GM12801 (cell line): ENCODE measurements around the gene GMPR2.

Experiments
- CTCF ChIP-seq: IDR thresholded peaks from one replicate; pipeline ENCODE4 v1.5.1; 2011; ENCODE audit warnings: control low read depth; ENCODE audit not compliant: insufficient read length; ENCODE audit errors: extremely low read depth

GMPR2 gene

GRCh38 chr14:24233538-24233866 lies 773 bp downstream of the GMPR2 start:
- TF ChIP-seq CTCF = no peak

GRCh38 chr14:24234095-24235005 lies 1.6 kb downstream of the GMPR2 start:
- no peak for TF ChIP-seq CTCF

DNA sequence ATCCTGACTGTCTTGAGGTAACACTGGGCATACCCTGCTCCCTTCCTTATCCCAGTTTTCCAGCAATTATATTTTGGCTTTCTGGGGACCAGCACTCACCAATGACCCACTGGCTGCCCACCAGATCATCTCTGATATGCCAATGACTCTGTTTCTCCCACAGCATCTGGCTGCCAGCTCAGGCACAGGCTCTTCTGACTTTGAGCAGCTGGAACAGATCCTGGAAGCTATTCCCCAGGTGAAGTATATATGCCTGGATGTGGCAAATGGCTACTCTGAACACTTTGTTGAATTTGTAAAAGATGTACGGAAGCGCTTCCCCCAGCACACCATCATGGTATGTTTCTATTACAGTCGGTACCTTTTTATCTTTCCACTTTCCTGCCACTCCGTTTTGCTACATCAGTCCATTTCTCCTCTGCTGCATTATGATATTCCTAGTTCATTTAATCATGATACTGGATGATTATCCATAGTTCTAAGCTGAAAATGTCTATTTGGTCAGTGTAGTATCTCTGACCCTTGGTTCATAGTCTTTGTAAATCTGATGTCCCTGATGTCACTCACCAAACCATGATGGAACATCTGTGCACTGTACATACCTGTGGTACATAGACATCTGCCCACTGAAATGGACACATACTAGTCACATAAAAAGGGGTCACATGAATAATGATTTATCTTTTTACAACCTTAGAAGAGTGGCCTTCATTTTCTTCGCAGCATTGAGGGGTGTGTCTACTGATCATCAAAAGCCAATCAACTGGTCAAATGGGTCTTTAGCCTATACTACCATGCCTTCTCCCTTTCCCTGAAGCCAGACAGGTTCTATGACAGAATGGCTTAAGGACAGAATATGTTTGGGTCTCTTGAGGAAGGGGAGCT lies 3.3 kb downstream of the GMPR2 start:
- TF ChIP-seq CTCF = no peak

DNA sequence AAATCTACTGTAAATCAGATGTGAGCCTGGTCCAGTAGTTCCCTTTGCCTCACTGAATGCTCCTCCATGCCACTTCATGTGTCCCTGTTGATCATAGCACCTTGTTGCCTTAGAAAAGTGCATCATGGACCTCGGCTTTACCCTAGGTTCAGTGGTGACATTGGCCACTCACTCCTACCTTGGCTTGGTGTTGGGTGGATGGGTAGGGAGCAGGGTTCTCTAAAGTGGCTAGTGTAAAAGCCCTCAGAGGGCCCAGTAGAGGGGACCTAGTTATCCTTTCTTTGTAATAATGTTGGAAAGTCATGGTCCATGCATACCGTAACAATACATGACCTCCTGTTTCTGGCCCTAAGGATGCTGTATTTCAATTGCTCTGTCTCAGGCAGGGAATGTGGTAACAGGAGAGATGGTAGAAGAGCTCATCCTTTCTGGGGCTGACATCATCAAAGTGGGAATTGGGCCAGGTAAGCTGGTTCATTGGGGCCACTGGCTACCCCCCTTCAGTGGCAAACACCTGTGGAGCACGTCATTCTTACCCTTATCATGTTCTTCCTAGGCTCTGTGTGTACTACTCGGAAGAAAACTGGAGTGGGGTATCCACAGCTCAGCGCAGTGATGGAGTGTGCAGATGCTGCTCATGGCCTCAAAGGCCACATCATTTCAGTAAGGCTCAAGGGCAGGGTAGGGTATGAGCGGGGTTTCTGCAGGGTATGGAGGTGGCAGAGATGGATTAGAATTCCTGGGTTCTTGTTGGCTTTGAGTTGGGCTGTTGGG lies 4.1 kb downstream of the GMPR2 start:
- no peak for TF ChIP-seq CTCF

- no peak for TF ChIP-seq CTCF
These were observed 4.8 kb downstream of the GMPR2 start for GRCh38 chr14:24237463-24237955.

DNA sequence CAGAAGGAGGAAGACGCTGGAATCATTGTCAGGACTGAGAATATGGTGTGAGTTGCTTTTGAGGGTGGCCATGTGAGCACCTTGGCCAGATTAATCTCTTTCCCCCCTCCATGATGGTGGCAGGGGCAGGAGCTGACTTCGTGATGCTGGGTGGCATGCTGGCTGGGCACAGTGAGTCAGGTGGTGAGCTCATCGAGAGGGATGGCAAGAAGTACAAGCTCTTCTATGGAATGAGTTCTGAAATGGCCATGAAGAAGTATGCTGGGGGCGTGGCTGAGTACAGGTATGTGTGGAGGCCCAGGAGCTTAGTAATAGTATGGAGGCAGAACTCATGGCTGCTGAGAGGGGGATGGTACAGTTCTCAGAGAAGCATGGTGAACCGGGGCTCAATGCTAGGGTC lies 5.4 kb downstream of the GMPR2 start:
- no peak for TF ChIP-seq CTCF
